GM12872 (cell line): Measurements from ENCODE around the gene CAV1.

Source experiments
- TF ChIP-seq, protein P1 (sequence below): IDR thresholded peaks from 3 replicates; pipeline ENCODE4 v1.5.1; 2011; ENCODE audit warnings: low read depth, mild to moderate bottlenecking, low read length, moderate library complexity; ENCODE audit not compliant: insufficient read depth

The CAV1 gene

DNA sequence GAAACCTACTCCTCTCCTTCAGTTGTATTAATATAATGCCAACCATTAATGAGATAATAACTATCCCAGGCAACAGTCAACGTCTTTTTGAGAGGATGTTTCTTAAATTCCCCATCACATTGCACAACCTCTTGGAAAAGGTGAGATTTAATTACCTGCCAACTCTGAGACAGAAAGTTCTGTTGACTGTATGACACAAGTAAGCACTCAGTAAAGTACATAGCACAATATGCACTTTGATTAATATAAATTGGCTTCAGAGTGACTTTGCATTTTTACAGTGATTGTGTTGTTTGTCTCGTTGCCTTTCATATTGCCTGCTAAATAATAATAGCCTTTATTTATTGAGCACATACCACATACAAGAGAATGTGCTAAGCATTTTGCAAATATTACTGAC, 46.7 kb downstream of the CAV1 start:
- TF ChIP-seq, protein P1, sequence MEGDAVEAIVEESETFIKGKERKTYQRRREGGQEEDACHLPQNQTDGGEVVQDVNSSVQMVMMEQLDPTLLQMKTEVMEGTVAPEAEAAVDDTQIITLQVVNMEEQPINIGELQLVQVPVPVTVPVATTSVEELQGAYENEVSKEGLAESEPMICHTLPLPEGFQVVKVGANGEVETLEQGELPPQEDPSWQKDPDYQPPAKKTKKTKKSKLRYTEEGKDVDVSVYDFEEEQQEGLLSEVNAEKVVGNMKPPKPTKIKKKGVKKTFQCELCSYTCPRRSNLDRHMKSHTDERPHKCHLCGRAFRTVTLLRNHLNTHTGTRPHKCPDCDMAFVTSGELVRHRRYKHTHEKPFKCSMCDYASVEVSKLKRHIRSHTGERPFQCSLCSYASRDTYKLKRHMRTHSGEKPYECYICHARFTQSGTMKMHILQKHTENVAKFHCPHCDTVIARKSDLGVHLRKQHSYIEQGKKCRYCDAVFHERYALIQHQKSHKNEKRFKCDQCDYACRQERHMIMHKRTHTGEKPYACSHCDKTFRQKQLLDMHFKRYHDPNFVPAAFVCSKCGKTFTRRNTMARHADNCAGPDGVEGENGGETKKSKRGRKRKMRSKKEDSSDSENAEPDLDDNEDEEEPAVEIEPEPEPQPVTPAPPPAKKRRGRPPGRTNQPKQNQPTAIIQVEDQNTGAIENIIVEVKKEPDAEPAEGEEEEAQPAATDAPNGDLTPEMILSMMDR = no peak

DNA sequence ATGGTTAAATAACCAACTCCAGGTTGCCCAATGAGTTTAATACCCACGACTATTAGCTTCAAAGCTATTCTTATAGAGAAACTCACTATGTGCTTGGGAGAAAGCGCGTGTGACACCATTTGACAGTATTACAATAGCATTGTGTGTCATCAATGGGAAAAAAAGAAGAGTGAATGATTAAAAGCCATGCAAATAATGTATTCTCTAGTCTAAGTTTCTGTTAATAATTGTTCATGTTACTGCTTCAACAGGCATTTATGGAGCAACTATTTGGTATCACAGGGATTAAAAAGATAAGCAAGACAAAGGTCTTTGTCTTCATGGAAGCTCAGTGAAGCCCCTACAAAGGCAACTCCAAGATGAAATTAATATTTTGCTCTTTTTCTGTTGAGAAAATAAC, 47.2 kb downstream of the CAV1 start:
- TF ChIP-seq, protein P1 = no peak

- TF ChIP-seq, protein P1 = no peak
These were observed 48.7 kb downstream of the CAV1 start for GRCh38 chr7:116573541-116573940.

- TF ChIP-seq, protein P1 = no peak
These were observed 49.4 kb downstream of the CAV1 start for GRCh38 chr7:116574025-116574822.

GRCh38 chr7:116575853-116576252, 51.0 kb downstream of the CAV1 start:
- TF ChIP-seq, protein P1 = no peak

GRCh38 chr7:116576350-116577319, 51.8 kb downstream of the CAV1 start:
- TF ChIP-seq, protein P1 = no peak

DNA sequence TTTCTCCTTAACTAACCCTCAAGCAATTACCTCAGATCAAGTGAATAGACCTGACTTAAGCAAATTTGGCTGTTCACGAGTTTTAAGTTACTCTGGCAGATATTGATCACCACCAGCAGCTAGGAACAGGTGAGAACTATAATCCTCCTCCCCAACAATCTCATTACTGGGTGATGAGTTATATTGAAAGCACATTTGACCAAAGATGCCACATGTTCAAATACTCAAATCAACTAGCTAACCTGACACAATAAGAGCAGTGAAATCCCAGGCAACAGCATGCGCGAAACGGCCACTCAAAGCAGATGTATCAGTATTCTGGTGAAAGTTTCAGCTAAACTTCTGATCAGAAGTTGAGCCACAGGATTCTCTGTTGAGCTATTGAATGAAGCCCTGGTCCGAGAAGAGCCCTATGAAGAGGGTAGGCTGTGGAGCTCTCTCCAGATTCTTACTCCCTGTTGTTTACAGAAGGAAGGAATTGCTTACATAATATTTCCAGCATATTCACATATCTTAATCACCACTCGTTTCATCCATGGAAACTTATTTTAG, 52.6 kb downstream of the CAV1 start:
- TF ChIP-seq, protein P1 = no peak
